ENCODE results near the gene AAMDC. TPM values are rescaled to one million over a fixed set of nuclear protein-coding genes. Genes with fewer than 3 reads are reported as not detected.
A peak's percentile ranks its signal among the peaks of the same experiment; 100 is the strongest.

The AAMDC gene
- total and polyA plus RNA-seq, 2 of the 13 experiments (the other 11 are each of a cell fraction or from before 2014, with no cell fraction given): 18.1 to 35.6 TPM

- DNase-seq (ENCODE audit: low spot score) (no peak), ATAC-seq (peak; percentile 40; the same call in 1 of the 3 replicates)
Observed at GRCh38 chr11:77879218-77879617, 58.3 kb downstream of the AAMDC start.

More at GRCh38 chr11:77879218-77879617, 58.3 kb downstream of the AAMDC start:
- H3K9ac ChIP-seq (ENCODE audit: insufficient read depth, low read depth, low read length): no peak overlapping the region
- H3K79me2 ChIP-seq (ENCODE audit: insufficient read depth, low read length): no peaks in the 10 kb centered on the region
- no peak overlapping the region for H3K4me2 ChIP-seq (ENCODE audit: low read depth, low read length)
- no peaks in the 10 kb centered on the region for H3K27me3 ChIP-seq (ENCODE audit: control insufficient read depth in 1 of 2, insufficient read depth in 2 of 2, low read length in 2 of 2)
- in situ Hi-C loops (cut with HindIII; ENCODE audit: extremely low pct_ligation_motif_present, low pct_unique_long_range_greater_than_20kb): no loop called here
- POLR2A ChIA-PET: no interaction called here
- H3K4me3 ChIP-seq (replicated peaks in 1 of 3; ENCODE audit: insufficient read depth in 1 of 3, low read depth in 2 of 3, low read length in 3 of 3): no peak overlapping the region
- intact Hi-C loops (cut with micrococcal nuclease; ENCODE audit: unreplicated experiment): no loop called here
- FAIRE-seq: no peak
- no peak overlapping the region for H3K27ac ChIP-seq (ENCODE audit: extremely low read length, insufficient read depth, low read length)
- H3K4me1 ChIP-seq (ENCODE audit: insufficient read depth, low read length): no peaks in the 10 kb centered on the region
- CTCF ChIA-PET (ENCODE audit: low intra/inter-chr PET ratio, low total read pairs): no interaction called here
- 97% methylated on average over 3 of the region's 3 CpGs for whole genome bisulfite sequencing (ENCODE audit: low lambda C conversion rate)
- H3K36me3 ChIP-seq (replicated peaks in 1 of 2; ENCODE audit: control insufficient read depth in 1 of 2, insufficient read depth in 2 of 2, low read length in 2 of 2): peaks cover 17 to 52% of the 10 kb centered on the region in 2 experiments
- no peaks in the 10 kb centered on the region for H3K9me3 ChIP-seq (ENCODE audit: low read length)
- TF ChIP-seq SRSF9 (IDR thresholded peaks at IDR 0.05; ENCODE audit: borderline replicate concordance, insufficient read depth, low read depth, low read length, poor library complexity, severe bottlenecking) (no peak), SALL2 (CRISPR knock-in tag; IDR thresholded peaks at IDR 0.05) (no peak), ZNF780A (CRISPR knock-in tag; IDR thresholded peaks at IDR 0.05) (no peak), MLX (CRISPR knock-in tag; IDR thresholded peaks at IDR 0.05) (no peak), ZNF644 (CRISPR knock-in tag; IDR thresholded peaks at IDR 0.05; ENCODE audit: low read depth) (no peak), ZNF784 (CRISPR knock-in tag; IDR thresholded peaks at IDR 0.05; ENCODE audit: borderline replicate concordance) (no peak), CEBPG (CRISPR knock-in tag; IDR thresholded peaks at IDR 0.05) (no peak), ZNF224 (CRISPR knock-in tag; IDR thresholded peaks at IDR 0.05) (no peak), ZNF484 (CRISPR knock-in tag; IDR thresholded peaks at IDR 0.05; ENCODE audit: borderline replicate concordance, low read depth) (no peak), MATR3 (CRISPR knock-in tag; IDR thresholded peaks at IDR 0.05) (no peak)
- TF ChIP-seq, protein P1, sequence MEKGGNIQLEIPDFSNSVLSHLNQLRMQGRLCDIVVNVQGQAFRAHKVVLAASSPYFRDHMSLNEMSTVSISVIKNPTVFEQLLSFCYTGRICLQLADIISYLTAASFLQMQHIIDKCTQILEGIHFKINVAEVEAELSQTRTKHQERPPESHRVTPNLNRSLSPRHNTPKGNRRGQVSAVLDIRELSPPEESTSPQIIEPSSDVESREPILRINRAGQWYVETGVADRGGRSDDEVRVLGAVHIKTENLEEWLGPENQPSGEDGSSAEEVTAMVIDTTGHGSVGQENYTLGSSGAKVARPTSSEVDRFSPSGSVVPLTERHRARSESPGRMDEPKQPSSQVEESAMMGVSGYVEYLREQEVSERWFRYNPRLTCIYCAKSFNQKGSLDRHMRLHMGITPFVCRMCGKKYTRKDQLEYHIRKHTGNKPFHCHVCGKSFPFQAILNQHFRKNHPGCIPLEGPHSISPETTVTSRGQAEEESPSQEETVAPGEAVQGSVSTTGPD (CRISPR knock-in tag; IDR thresholded peaks at IDR 0.05): no peak
- no peaks in the 10 kb centered on the region for H4K20me1 ChIP-seq (ENCODE audit: insufficient read depth, low read length)
- no peak overlapping the region for H2AFZ ChIP-seq (ENCODE audit: low read length)
- BruUV-seq (replicated peaks): no TSS peak
